Stimulated activated CD4-positive, alpha-beta T cell treated with anti-CD3 and anti-CD28 coated beads, TNF-alpha, amount 100 ng/mL, for 24 hours (primary cell): Measurements from ENCODE around the gene ATXN1.

Experiments
- DNase-seq, 3 experiments: peaks; one replicate each; pipeline ENCODE4 v3.0.0-alpha.2; 2020; ENCODE audit warnings: low read depth in 3 of 3

ATXN1 gene

DNA sequence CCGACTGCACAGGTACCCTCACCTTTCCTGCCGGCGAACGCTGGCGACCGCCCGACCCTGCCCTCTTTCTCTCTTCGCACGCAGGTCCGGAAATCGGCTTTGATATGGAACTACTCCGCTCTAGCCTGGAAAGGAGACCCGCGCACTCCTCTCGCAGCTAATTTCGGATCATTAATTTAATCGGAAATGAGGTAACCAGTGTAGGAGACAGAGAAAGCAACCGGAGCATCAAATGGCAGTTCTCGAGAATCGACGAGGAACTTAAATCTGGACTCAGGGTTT is 949 bp upstream of the ATXN1 start:
- DNase-seq, result no peak

DNA sequence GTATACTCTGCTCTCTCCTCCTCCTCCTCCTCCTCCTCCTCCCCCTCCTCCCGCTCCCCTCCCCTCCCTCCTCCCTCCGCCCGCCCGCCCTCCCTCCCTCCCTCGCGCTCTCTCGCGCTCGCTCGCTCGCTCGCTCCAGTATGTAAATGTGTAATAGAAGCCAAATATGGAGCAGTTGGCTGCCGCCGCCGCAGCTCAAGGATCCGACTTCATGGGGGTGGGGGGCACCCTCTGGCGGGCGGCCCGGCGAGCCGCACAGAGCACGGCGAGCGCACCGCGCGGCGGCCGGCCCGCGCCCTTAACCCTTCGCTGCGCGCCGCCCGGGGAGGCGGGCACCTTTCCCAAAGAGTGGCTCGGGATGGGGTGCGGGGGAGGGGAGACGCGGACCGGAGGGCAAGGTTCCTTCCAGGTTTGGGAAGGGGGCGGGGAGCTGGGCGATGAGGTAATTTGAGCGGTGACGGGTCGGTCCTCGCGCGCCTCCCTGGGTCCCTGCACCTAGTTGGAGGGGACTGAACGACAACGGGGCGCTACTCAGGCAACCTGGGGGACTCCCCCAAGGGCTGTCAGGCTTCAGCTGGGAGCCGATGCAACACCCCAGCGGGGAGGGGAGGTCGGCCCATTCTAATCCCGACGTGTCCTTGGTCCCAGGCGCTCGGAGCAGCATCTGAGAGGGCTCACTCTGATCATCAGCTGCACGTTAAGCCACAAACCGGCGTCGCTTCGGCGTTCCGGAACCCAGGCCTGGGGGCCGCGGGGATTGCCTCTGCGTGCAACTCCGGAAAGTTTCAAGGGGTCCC is 409 bp upstream of the ATXN1 start:
- peak; percentile 62 to 79 (median 64) for DNase-seq

DNA sequence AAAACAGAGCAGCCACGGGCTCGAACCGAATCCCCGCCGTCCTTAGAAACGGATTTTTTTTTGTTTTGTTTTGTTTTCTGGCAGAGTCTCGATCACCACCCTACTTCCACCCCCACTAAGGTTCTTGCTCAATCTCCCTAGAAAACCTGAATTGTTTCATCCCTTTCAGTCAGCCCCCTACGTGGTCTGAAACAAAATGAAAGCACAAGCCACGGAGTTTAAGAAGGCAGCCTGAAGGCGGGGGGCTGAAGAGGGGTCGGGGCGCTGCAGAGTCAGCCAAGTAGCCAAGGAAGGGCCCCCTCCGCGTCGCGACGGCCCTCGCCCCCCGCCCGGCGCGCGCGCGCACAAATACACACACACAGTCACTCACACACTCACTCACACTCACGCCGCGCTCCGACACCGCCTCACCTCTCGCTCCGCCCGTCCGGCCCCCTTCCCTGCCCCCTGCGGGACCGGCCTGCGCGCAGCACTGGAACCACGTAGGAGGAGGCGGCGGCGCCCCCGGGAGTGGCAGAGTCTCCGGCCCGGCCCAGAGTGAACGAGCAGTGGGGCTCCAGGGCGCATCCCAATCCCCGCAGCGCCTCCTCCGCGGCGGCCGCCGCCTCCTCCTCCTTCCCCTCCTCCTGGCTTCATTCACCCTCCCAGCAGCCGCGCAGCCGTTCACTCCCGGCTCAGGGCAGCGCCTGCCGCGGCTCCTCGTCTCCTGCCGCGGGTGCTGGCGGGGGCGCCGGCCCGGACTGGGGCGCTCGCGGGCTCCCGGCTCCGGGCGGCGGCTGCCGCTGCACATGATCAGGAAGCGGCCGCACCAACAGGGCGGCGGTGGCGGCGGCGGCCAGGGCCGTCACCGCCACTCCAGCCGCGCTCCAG is 1.4 kb downstream of the ATXN1 start:
- peak in 2 of 3 experiments; percentile 55 to 73 for DNase-seq

DNA sequence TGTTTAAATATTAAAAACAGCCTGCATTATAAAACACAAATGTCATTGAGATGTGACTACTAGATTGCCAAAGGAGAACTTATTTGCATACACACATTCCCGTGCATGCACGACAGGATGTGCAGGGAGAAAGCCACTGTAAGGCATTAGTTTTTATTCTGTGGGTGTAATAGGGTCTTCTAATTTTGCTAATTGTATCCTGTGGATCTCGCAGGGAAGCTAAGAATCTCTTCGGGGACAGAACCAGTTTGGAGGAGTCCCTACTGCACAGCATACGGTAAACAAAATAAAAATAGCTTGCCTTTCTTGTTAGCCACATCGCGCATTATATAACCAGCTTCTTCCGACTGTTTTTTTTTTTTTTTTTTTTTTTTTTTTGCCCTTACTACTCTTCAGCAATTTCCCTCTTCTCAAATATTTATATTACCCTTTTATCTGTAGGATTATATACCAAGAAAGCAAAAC is 2.0 kb downstream of the ATXN1 start:
- DNase-seq, result no peak

DNA sequence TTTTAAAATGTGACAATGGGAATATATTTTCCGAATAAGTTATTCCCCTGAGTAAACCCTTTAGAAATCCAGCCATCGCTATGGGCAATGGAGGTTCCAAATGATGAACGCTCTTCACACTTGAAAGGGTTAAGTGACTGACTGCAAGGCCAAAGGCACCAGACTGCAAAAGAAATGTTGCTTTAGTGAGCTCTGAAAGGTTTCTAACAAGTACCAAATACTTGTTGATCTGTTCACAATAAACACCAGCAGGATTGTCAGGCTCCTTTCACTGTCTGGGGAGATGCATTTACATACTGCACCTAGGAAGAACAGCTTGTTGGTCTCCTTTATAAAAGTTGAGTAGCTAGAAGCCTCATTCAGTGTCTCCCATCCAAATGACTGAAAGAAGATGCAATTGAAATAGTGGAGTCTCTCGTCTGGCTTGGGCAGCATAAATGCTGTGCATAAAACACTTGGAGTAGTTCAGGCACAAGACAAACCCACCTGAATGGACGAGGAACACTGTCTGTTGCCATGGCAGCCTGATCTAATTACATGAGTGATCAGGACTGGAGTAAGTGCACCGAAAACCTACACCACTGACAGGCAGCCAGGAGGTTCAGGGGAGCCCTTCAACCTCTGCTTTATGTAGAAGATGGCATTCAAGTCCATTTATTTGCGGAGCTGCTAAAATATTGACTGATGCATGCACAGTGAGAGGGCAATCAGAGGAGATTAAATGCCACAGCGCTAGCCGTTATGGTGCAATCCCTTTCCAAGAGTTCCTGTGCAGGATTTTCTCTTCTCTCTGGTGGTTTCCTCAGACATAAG is 2.9 kb downstream of the ATXN1 start:
- no peak for DNase-seq

DNA sequence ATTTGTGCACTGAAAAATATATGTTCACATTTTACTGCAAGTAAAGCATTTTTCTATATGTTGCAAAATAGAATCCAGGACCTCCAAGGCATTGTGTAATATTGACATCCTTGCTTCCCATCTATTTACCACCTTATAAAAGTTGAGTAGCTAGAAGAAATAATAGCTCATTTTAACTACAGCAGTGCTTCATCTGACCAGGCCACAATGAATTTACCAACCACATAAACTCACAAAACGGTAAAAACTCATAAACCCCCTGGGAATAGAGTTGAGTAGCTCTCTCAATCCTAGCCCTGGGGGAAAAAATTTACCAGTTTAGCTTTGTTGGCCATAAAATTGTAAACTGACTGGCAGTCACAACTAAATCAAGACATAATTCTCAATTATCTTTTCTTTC is 3.9 kb downstream of the ATXN1 start:
- no peak for DNase-seq

DNA sequence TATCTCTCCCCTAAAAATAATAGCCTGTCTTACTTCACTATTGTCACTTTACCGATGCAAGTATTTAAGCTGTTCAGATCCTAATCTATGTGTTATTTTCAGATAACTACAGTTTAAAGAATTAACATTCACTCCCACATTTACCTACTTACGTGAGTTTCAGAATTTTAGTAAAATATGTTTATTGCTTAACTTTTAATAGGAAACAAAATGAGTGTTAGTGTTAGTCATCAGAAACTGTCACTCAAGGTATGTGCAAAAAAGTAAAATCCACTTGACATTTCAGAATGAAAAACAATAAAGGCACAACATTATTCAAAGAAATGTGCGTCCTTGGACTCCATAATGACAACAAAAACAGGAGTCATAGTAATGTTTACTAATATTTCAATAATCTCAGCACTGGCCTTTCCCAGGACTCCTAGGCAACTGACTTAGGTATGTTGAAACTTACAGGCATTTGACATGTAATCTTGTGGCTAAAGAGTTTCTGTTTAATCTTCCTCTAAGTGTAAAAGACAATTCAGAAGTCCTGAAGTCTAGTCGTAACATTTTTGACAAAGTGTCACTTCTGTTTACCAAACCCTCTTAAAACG is 4.5 kb downstream of the ATXN1 start:
- DNase-seq, result no peak

DNA sequence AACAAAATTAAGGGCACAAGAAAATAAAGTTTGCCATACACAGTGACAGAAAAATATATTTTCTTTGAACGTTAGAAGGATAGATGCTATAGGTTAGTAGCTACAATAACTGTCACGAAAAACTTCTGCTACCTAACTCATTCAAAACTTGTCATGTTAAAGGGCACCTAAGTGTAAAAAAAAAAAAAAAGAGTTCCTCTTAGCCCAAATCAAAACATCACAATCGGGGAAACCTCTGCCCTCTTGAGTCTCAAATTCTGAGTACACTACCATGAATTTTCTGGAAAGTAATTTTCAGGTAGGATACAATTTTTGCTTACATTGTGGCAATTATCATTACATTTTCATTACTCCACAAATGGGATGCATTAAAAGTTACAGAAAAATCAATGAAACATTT is 5.7 kb downstream of the ATXN1 start:
- no peak for DNase-seq

DNA sequence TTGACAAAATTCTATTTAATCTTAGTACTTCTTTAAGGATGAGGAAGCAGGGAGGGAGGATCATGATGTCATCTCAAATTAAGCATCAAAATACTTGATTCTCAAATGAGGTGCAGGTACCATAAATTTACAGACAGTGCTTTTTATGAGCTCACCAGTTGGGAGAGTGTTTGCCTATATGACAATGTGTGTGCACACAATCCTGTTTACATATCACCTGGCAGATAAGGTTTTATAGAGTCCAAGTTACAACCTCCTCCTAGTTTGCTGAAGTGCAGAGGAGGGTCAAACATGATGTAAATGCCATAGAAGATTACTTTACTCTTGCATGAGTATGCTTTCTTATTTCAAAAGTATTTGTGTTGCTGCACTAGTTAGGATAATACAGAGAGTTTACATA is 6.4 kb downstream of the ATXN1 start:
- DNase-seq, result no peak

DNA sequence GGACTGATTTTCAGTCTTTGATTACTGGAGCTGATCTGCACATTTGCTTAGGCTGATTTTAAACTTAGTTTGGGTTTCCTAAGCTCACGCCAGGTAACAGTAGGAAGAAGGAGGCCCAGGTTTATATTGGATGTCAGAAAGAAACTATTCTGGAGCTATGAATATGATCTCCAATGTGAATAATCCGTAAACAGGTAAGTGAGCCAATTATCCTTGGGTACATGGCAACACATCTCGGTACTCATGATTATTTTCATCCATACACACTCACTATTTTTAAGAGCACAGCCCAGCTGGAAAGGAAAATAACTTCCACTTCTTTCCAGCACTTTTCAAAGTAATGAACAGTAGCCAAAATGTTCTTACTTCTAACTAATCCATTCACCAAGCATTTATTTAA is 7.0 kb downstream of the ATXN1 start:
- DNase-seq, result no peak

DNA sequence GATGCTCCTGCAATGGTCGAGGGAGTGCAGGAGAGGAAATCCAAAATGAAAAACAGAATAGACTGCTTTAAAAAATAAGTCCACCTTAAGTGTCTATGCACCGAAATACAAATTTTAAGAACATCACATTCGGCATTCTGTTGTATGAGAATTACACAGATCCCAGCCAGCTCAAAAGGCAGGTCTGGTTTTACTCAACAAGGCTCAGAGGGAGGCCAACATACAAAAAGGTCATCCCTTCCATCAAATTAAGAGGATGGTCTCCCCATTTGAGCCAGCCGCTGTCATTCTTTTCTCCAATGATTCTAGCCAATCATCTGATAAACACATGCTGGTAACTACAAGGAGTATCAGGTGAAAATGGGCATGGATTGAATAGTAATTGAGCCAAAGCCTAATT is 7.9 kb downstream of the ATXN1 start:
- DNase-seq, result no peak

DNA sequence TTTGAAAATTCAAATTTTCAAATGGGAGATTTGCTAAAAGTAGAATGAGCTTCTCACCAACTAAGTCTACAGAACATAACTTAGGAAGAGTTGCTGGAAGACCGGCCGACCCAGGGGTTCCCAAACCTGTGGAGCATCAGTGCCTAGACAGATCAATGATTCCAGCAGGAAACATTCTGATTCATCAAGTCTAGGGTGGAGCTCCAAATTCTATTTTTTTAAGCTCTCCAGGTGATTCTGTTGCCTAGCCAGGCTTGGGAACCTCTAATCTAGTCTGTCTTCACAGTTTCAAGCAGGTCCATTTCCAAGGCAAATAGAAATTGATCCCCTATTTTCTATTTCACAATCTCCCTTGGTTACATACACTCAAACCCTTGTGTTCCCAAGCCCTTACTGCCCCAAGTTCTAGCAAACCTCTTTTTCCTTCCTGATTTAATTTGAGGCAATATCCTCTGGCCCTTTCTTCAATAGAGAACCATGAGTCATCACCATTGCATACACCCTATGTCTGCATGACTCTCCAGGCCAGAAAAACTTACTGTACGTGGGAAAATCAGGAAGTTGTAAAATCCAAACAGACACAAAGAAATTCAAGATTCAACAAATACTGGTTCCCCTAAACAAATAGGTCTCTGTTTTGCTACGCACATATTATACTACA is 8.9 kb downstream of the ATXN1 start:
- no peak for DNase-seq

DNA sequence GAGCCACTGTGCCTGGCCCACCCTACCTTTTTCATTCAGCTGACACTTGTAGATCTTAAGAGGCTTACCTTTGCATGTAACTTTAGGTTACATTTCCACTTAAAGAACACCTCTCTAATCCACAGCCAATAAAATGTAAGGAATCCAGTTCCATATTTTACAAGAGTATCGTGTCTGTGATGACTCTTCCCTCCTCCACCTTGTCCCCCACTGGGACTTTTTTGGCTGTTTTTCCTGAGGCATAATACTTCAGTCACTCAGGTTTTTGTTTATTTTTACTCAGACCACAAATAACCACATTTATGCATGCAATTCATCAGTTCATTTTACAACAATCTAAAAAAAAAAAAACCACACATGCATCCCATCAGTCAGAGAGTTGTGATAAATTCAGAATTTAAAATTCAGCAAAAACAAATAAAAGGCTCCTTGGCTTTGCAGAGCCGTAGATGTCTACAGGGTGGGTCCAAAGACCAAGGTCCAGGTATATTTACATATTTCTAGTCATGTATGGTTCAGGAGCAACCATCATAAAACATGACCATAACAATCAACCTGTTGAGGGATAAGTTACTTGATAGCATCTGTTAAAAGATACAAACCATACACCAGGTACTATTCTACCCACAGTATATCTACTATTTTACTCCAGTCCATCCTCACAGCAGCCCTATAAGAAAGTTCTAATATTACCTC is 9.9 kb downstream of the ATXN1 start:
- no peak for DNase-seq

DNA sequence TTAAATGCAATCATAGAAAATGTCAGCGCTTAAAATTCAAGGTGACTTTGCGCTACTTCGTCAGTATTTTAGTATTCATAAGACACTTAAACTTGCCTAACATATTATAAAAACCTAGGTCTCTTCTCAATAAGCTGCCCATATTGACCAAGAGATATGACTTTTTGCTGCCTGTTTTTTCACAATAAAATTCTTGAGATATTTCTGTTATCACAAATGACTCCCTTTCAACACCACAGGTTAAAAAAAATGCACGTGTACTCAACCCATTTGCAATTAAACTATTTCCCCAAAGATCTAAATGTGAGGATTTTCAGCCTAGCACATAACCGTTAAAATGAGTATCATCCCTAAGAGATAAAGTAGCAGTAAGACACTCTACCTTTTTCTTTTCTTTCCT is 10.7 kb downstream of the ATXN1 start:
- no peak for DNase-seq

DNA sequence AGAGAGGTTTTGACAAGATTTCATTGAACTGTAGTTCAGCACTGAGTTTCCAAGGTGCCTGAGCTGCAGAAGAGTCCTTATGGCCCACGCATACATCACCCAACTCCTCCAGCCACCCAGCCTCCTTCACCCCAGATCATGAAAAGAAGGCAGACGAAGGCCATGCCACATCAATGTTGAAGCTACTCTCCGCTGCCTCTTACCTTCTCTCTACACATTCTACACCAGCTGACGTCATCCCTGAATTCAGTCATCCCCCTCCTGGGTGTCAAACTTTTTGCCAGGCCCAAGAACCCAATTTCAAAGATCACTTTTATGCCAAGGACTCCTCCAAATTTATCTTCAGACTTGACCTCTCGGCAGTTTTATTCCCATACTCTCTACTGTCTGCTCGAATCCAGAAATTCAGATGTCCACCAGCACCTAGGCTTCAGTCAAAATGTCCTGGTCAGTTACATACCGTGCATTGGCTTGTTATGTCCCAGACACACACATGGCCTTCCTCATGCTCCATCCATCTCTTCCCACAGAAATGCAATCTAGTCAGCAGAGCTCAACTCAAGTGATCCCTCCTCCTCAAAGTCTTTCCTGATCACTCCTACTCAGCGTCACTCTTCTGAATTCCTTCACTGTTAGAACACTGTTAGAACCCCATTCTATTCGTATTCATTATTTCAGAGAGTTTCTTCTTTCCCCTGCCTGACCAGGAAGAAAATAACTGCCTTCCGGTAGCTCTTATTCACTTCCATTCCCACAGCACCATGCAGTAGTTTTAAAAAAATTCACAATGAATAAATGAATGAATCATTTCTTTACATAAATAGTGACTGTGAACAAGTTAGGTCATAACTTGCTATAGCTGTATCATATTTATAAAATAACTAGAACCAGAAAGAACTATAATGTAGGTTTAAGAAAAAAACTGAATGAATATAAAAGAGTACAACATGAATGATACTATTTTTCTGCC is 11.5 kb downstream of the ATXN1 start:
- DNase-seq, result no peak

DNA sequence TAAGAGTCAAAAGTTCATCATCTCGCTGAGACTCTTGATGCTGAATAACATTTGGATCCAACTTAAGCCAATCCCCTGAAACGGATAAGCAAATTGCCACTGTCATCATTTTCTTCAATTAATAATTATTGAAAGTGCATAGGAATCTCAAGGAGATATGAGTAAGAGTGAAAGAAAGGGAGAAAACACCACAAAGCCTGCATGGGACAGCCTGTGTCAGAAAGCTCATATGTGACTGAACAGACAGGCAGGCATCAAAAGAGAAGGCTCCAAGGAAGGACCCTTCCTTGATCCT is 13.3 kb downstream of the ATXN1 start:
- no peak for DNase-seq

DNA sequence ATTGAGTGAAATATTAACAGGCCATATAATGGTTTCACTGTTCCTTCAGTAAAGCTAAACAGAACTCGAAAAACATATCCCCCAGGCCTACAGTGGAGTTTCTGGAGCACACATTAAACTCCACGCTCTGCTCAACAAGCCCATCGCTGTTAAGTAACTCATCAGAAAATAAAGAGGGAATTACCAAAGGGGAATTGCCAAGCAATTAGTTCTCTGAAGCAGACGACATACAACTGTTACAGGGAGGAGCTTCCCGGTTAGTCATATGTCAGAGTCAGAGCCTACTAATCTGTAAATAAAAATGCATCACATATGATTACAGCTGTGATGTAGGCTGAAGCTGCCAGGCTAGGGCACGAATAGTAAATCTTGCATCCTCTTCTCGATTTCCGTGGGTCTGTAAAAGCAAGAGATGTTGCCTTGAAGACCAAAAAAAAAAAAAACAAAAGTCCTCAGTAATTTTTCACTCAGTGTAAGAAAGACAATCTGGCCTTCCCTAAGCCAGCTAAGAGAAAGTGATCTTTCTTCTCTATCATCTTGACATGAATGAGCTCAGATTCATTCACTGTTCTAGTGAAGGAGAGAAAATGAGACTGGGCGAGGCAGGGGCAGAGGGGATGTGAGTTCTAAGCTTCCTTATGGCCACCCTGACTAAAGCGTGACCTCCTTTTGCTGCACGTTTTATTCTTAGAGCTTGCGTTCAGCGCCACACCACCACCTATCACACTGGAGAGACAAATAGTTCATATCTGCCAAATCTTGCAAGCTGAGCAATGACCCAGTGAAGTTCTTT is 13.8 kb downstream of the ATXN1 start:
- DNase-seq, result no peak

DNA sequence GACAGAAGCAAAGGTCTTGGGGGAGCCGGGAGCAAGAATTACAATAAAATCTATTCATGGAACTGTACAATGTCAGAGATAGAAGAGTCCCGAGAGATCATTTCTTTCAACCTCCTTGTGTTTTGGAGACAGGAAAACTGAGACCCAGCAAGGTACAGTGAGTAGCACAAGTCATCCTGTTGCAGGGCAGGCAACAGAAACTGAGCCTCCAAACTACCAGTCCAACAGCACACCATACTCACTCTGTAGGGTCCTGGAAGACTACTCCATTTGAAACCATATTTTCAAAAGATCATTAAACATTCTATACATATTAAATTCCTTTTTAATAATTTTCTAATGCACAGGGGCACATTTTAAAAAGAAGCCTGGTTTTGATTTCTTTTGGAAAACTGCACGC is 14.4 kb downstream of the ATXN1 start:
- DNase-seq, result no peak

DNA sequence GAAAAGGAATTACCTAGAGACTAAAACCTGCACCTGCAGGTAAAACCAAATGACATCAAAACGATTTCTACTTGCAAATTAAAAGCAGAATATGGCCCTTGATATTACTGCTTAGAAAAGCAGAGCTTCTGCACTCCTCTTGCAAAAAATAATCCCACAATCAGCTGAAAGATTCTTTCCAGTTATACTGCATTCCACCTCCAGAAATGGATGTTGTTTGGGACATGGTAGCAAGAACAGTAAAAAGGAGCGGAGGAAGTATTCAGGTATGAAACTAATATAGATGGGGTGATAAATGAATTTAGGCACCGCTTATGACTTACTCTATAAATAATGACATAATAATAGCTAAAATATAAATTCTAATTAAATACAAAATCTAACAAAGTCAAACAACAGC is 14.9 kb downstream of the ATXN1 start:
- no peak for DNase-seq
